ENCODE measurements around the gene CECR2. TPM values are rescaled to one million over a fixed set of nuclear protein-coding genes. Genes with fewer than 3 reads are reported as not detected.

The CECR2 gene
- total and polyA plus RNA-seq, 2 of the 8 experiments (the other 6 are each of a cell fraction or from before 2014, with no cell fraction given): 18.3 to 123 TPM

GRCh38 chr22:17570851-17571631, 201.8 kb downstream of the CECR2 start (continued):
- TF ChIP-seq SP1 (IDR thresholded peaks at IDR 0.05; ENCODE audit: low read depth, low read length) (no peak), SP2 (IDR thresholded peaks at IDR 0.05; ENCODE audit: low read length) (no peak)
